ENCODE measurements around the gene RELN.

RELN gene

GRCh38 chr7:103952408-103952807, 37.0 kb downstream of the RELN start:
- TF ChIP-seq CTCF (IDR thresholded peaks at IDR 0.05): no peak

- no peak for TF ChIP-seq CTCF (IDR thresholded peaks at IDR 0.05)
These were observed 38.1 kb downstream of the RELN start for GRCh38 chr7:103951311-103951710.

- TF ChIP-seq CTCF (IDR thresholded peaks at IDR 0.05): no peak
These were observed 40.1 kb downstream of the RELN start for GRCh38 chr7:103949374-103949773.

GRCh38 chr7:103947026-103947655, 42.3 kb downstream of the RELN start:
- TF ChIP-seq CTCF (IDR thresholded peaks at IDR 0.05): no peak

- no peak for TF ChIP-seq CTCF (IDR thresholded peaks at IDR 0.05)
These were observed 45.1 kb downstream of the RELN start for GRCh38 chr7:103944230-103944900.

GRCh38 chr7:103941976-103942375, 47.5 kb downstream of the RELN start:
- TF ChIP-seq CTCF (IDR thresholded peaks at IDR 0.05): no peak

- TF ChIP-seq CTCF (IDR thresholded peaks at IDR 0.05): no peak
These were observed 48.8 kb downstream of the RELN start for GRCh38 chr7:103940382-103941268.
